HCT116 (cell line): Measurements from ENCODE around the gene GDPD2. TPM values are rescaled to one million over a fixed set of nuclear protein-coding genes. Genes with fewer than 3 reads are reported as not detected.

ENCODE experiments used
- ATAC-seq: fragments of 200-7000 bp; cut with Tn5 transposase; 2 replicates; pipeline ENCODE4 v1.9.1; 2020; ENCODE audit warnings: mild to moderate bottlenecking, moderate library complexity
- BruUV-seq: library from RNA; stranded (reverse); fragments of 400-500 nt; replicated peaks from 2 replicates; lab custom pipeline; 2021; lab: Mats Ljungman, UMichigan
- CTCF ChIA-PET: fragments of 300-600 bp; sonication (Branson Sonifier 250); formaldehyde crosslinking; loops from one replicate; lab custom pipeline; 2021; ENCODE audit warnings: antibody characterized with exemption; lab: Charles Lee
- POLR2A ChIA-PET: fragments of 300-600, 350-600 bp; sonication (Branson Sonifier 250); formaldehyde crosslinking; loops from one replicate; lab custom pipeline; 2021; ENCODE audit warnings: antibody characterized with exemption; lab: Charles Lee
- RAD21 ChIA-PET, 2 experiments: fragments of 300-600 bp; sonication (Branson Sonifier 250); formaldehyde crosslinking; loops; one replicate each; lab custom pipeline; 2023; ENCODE audit warnings: low total read pairs in 2 of 2; ENCODE audit not compliant: uncharacterized antibody in 2 of 2, unreplicated experiment in 2 of 2, low non-redundant PET in 1 of 2; lab: Charles Lee
- DNase-seq: peaks from one replicate; pipeline ENCODE4 v3.0.0-alpha.2; 2010; ENCODE audit warnings: low read depth, low spot score
- H2AFZ ChIP-seq: fragments of 200-600 bp; shearing (Covaris generic), sonication (generic); 2 replicates; pipeline ENCODE4 v1.6.1; 2017; ENCODE audit warnings: low read depth, mixed run types, mixed read lengths, antibody characterized with exemption, low read length; ENCODE audit not compliant: poor library complexity, severe bottlenecking
- H3K27ac ChIP-seq: 2 replicates; pipeline ENCODE4 v1.5.1; 2012; ENCODE audit warnings: low read depth, low read length
- H3K27me3 ChIP-seq: fragments of 200-600 bp; sonication (generic); 2 replicates; pipeline ENCODE4 v1.6.1; 2016; ENCODE audit warnings: mixed run types, low read length, mixed read lengths; ENCODE audit not compliant: insufficient read depth
- H3K36me3 ChIP-seq, 2 experiments: fragments of 200-500 bp in 1 of 2; fragments of 200-600 bp in 1 of 2; sonication (Bioruptor generic) in 1 of 2; sonication (generic) in 1 of 2; 2 replicates each; pipeline versions ENCODE4 v1.5.1 to v1.6.1; 2014 to 2016; ENCODE audit warnings: low read length in 2 of 2, inconsistent platforms in 1 of 2, mixed read lengths in 1 of 2, mixed run types in 1 of 2; ENCODE audit not compliant: insufficient read depth in 2 of 2, control insufficient read depth in 1 of 2
- H3K4me1 ChIP-seq, 2 experiments: fragments of 200-600 bp in 1 of 2; sonication (generic) in 1 of 2; 2 replicates each; pipeline versions ENCODE4 v1.5.1 to v1.6.1; 2012 to 2017; ENCODE audit warnings: low read length in 2 of 2, inconsistent platforms in 1 of 2, mild to moderate bottlenecking in 1 of 2, mixed read lengths in 1 of 2, mixed run types in 1 of 2, moderate library complexity in 1 of 2; ENCODE audit not compliant: insufficient read depth in 2 of 2, control insufficient read depth in 1 of 2
- H3K4me2 ChIP-seq: fragments of 200-600 bp; sonication (generic); 2 replicates; pipeline ENCODE4 v1.6.1; 2017; ENCODE audit warnings: mixed run types, low read length, mixed read lengths
- H3K4me3 ChIP-seq, 2 experiments: fragments of 200-600 bp in 1 of 2; sonication (generic) in 1 of 2; replicated peaks in 1 of 2; 2 replicates each; pipeline ENCODE4 v1.5.1; 2011 to 2016; ENCODE audit warnings: low read length in 2 of 2, control low read depth in 1 of 2, low read depth in 1 of 2, mild to moderate bottlenecking in 1 of 2, mixed read lengths in 1 of 2, mixed run types in 1 of 2
- H3K79me2 ChIP-seq: fragments of 200-600 bp; sonication (generic); 2 replicates; pipeline ENCODE4 v1.6.1; 2017; ENCODE audit warnings: mild to moderate bottlenecking, mixed run types, low read length, moderate library complexity, mixed read lengths; ENCODE audit not compliant: insufficient read depth
- H3K9ac ChIP-seq: fragments of 200-600 bp; sonication (generic); 2 replicates; pipeline ENCODE4 v1.6.1; 2016; ENCODE audit warnings: low read length, mixed read lengths
- H3K9me2 ChIP-seq: fragments of 200-600 bp; sonication (generic), shearing (Covaris generic); 2 replicates; pipeline ENCODE4 v1.6.1; 2017; ENCODE audit warnings: mixed run types, mild to moderate bottlenecking, moderate library complexity; ENCODE audit not compliant: insufficient read depth
- H3K9me3 ChIP-seq, 2 experiments: fragments of 200-500 bp in 1 of 2; fragments of 200-600 bp in 1 of 2; sonication (Bioruptor generic) in 1 of 2; sonication (generic) in 1 of 2; 2 replicates each; pipeline ENCODE4 v1.6.1; 2014 to 2017; ENCODE audit warnings: low read length in 2 of 2, mixed read lengths in 2 of 2, inconsistent platforms in 1 of 2, low read depth in 1 of 2, mild to moderate bottlenecking in 1 of 2, mixed run types in 1 of 2, moderate library complexity in 1 of 2; ENCODE audit not compliant: control insufficient read depth in 1 of 2, insufficient read depth in 1 of 2
- H4K20me1 ChIP-seq: fragments of 200-600 bp; sonication (generic), shearing (Covaris generic); 2 replicates; pipeline ENCODE4 v1.6.1; 2017; ENCODE audit warnings: mixed run types, mild to moderate bottlenecking, moderate library complexity; ENCODE audit not compliant: insufficient read depth
- CBX3 ChIP-seq: IDR thresholded peaks from 2 replicates; pipeline ENCODE4 v1.6.1; 2012; ENCODE audit warnings: low read depth
- CEBPB ChIP-seq: IDR thresholded peaks from 2 replicates; pipeline ENCODE4 v1.6.1; 2012; ENCODE audit warnings: low read depth
- CTCF ChIP-seq, 3 experiments: fragments of 200-600 bp in 1 of 3; sonication (generic) in 1 of 3; IDR thresholded peaks in 2 of 3; conservative IDR thresholded peaks in 1 of 3; 2 replicates each; pipeline ENCODE4 v1.5.1; 2012 to 2017; ENCODE audit warnings: low read depth in 2 of 3, low read length in 2 of 3, antibody characterized with exemption in 1 of 3, borderline replicate concordance in 1 of 3, control low read depth in 1 of 3, mild to moderate bottlenecking in 1 of 3, mixed read lengths in 1 of 3, mixed run types in 1 of 3, moderate library complexity in 1 of 3; ENCODE audit not compliant: insufficient read depth in 1 of 3
- EZH2 ChIP-seq: fragments of 200-600 bp; sonication (generic); IDR thresholded peaks from 2 replicates; pipeline ENCODE4 v1.6.1; 2017; ENCODE audit warnings: antibody characterized with exemption, mixed run types
- FOSL1 ChIP-seq: IDR thresholded peaks from 2 replicates; pipeline ENCODE4 v1.6.1; 2012; ENCODE audit warnings: low read depth
- JUND ChIP-seq: IDR thresholded peaks from 2 replicates; pipeline ENCODE4 v1.6.1; 2012
- POLR2A ChIP-seq: IDR thresholded peaks from 2 replicates; pipeline ENCODE4 v1.7.0; 2011; ENCODE audit warnings: borderline replicate concordance; ENCODE audit not compliant: insufficient read depth, insufficient read length; ENCODE audit errors: extremely low read depth
- intact Hi-C: fragments of 100-400 bp; cut with micrococcal nuclease; formaldehyde crosslinking; loops from 2 replicates; pipeline ENCODE4 v1.10.0; 2022
- total RNA-seq: library from RNA; stranded (reverse); gene quantifications from one replicate; pipeline ENCODE4 v1.2.1, GENCODE V29; 2021; ENCODE audit not compliant: unreplicated experiment
- TF ChIP-seq, protein P1 (sequence below): IDR thresholded peaks from 2 replicates; pipeline ENCODE4 v1.6.1; 2011; ENCODE audit warnings: mild to moderate bottlenecking, low read length, moderate library complexity; ENCODE audit not compliant: insufficient replicate concordance; ENCODE audit errors: extremely low read depth

The GDPD2 gene
- total RNA-seq, 1 experiment from 2014 or later: not detected

GRCh38 chrX:70478526-70479245, 55.6 kb downstream of the GDPD2 start (continued):
- TF ChIP-seq CTCF (IDR thresholded peaks at IDR 0.05 in 2 of 3, conservative IDR thresholded peaks at IDR 0.05 in 1 of 3; ENCODE audit: borderline replicate concordance in 1 of 3, insufficient read depth in 1 of 3, low read depth in 2 of 3, low read length in 2 of 3) (no peak), FOSL1 (no peak), EZH2 (no peak)
- TF ChIP-seq, protein P1, sequence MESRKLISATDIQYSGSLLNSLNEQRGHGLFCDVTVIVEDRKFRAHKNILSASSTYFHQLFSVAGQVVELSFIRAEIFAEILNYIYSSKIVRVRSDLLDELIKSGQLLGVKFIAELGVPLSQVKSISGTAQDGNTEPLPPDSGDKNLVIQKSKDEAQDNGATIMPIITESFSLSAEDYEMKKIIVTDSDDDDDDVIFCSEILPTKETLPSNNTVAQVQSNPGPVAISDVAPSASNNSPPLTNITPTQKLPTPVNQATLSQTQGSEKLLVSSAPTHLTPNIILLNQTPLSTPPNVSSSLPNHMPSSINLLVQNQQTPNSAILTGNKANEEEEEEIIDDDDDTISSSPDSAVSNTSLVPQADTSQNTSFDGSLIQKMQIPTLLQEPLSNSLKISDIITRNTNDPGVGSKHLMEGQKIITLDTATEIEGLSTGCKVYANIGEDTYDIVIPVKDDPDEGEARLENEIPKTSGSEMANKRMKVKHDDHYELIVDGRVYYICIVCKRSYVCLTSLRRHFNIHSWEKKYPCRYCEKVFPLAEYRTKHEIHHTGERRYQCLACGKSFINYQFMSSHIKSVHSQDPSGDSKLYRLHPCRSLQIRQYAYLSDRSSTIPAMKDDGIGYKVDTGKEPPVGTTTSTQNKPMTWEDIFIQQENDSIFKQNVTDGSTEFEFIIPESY: no peak
- TF ChIP-seq, all 23 proteins: peak for 0

DNA sequence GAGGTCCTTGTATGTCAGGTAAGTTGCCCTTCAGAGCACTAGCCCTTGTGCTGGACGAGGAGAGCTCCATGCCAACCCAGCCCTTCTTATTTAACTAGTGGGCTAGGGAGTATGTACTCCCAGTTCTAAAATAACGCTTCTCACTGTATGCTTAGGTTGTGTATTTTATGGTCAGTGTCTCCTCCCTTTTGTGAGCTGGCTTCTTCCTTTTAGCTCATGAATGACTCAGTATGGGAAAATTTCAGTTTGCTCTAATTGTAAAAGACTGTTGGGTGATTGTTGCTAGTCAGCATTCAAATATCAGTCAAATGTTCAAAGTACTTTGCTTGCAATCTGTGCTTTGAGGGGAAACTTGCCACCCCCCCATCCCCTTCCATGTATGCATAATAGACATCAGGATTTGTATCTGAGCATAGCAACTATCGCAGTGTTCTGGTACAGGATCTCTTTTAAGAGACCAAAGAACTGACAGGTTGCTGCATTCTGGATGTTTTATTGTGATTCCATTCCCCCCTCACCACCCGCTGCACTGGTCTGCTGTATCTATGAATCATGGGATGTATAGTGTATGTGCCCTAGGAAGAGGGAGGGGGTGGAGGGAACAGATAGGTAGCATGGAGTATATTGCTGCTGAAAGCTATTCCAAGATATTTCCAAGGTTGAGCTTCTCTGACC, 56.3 kb downstream of the GDPD2 start:
- TF ChIP-seq FOSL1 (peak; percentile 45; the same call in 1 of the 2 replicates), JUND (peak; percentile 33; the same call in 1 of the 2 replicates), CBX3 (no peak), CEBPB (no peak), POLR2A (no peak)
- peaks cover 16% of the 10 kb centered on the region for H3K79me2 ChIP-seq
- no peak overlapping the region; the same call in 1 of the 2 replicates for H3K27ac ChIP-seq
- intact Hi-C loops: no loop called here
- ChIA-PET RAD21 (no interaction called here), POLR2A (no interaction called here), CTCF (no interaction called here)
- peaks cover 72 to 92% of the 10 kb centered on the region in 2 experiments for H3K4me1 ChIP-seq
- ATAC-seq (no peak), DNase-seq (no peak)
- no TSS peak for BruUV-seq
- H3K4me3 ChIP-seq: peak overlapping the region in 1 of 2 experiments; percentile 26; a peak in 2 of 4 replicates
- H3K4me2 ChIP-seq: peak overlapping the region; percentile 75
- peak overlapping the region; percentile 35 for H3K9ac ChIP-seq
- no peaks in the 10 kb centered on the region for H3K36me3 ChIP-seq
- no peaks in the 10 kb centered on the region for H3K9me2 ChIP-seq
- no peaks in the 10 kb centered on the region for H3K27me3 ChIP-seq
- no peaks in the 10 kb centered on the region for H4K20me1 ChIP-seq
- no peaks in the 10 kb centered on the region for H3K9me3 ChIP-seq
- no peak overlapping the region for H2AFZ ChIP-seq
